ENCODE data around the gene CNOT9. TPM values are rescaled to one million over a fixed set of nuclear protein-coding genes. Genes with fewer than 3 reads are reported as not detected.

Gene CNOT9
- total RNA-seq, 1 donor from 2014 or later, result 36.2 TPM

- no peak for DNase-seq (ENCODE audit: low spot score)
These were observed 9.0 kb downstream of the CNOT9 start for GRCh38 chr2:218577482-218578220.

GRCh38 chr2:218578272-218578877 lies 9.7 kb downstream of the CNOT9 start:
- no peak for DNase-seq (ENCODE audit: low spot score)

- no peak for DNase-seq (ENCODE audit: low spot score)
These were observed 13.4 kb downstream of the CNOT9 start for GRCh38 chr2:218582076-218582475.

GRCh38 chr2:218583983-218584850 lies 15.6 kb downstream of the CNOT9 start:
- no peak for DNase-seq (ENCODE audit: low spot score)

GRCh38 chr2:218585541-218585940 lies 16.9 kb downstream of the CNOT9 start:
- no peak for DNase-seq (ENCODE audit: low spot score)

GRCh38 chr2:218605432-218605831 lies 36.8 kb downstream of the CNOT9 start:
- no peak for DNase-seq (ENCODE audit: low spot score)

GRCh38 chr2:218607436-218608115 lies 38.9 kb downstream of the CNOT9 start, which contains the start of gene PLCD4:
Gene PLCD4 (plus strand): TSS chr2:218607899. CDS start chr2:218615740, 7,841 bp downstream.
- no peak for DNase-seq (ENCODE audit: low spot score)

GRCh38 chr2:218615868-218616315 lies 47.3 kb downstream of the CNOT9 start:
- no peak for DNase-seq (ENCODE audit: low spot score)

- DNase-seq (ENCODE audit: low spot score), result no peak
These were observed 49.6 kb downstream of the CNOT9 start for GRCh38 chr2:218618102-218618860.

GRCh38 chr2:218621007-218621406 lies 52.4 kb downstream of the CNOT9 start:
- DNase-seq (ENCODE audit: low spot score), result no peak

- DNase-seq (ENCODE audit: low spot score), result no peak
These were observed 54.1 kb downstream of the CNOT9 start for GRCh38 chr2:218622606-218623365.

- DNase-seq (ENCODE audit: low spot score), result no peak
These were observed 54.7 kb downstream of the CNOT9 start for GRCh38 chr2:218623366-218623705.

GRCh38 chr2:218626369-218626768 lies 57.7 kb downstream of the CNOT9 start:
- DNase-seq (ENCODE audit: low spot score), result no peak

GRCh38 chr2:218627939-218628338 lies 59.3 kb downstream of the CNOT9 start:
- no peak for DNase-seq (ENCODE audit: low spot score)

- no peak for DNase-seq (ENCODE audit: low spot score)
These were observed 63.2 kb downstream of the CNOT9 start for GRCh38 chr2:218631837-218632236.

- DNase-seq (ENCODE audit: low spot score), result no peak
These were observed 67.1 kb downstream of the CNOT9 start for GRCh38 chr2:218635719-218636118.

GRCh38 chr2:218638372-218638771 lies 69.7 kb downstream of the CNOT9 start:
- no peak for DNase-seq (ENCODE audit: low spot score)

- no peak for DNase-seq (ENCODE audit: low spot score)
These were observed 73.5 kb downstream of the CNOT9 start for GRCh38 chr2:218642121-218642656.

GRCh38 chr2:218642786-218643185 lies 74.1 kb downstream of the CNOT9 start:
- no peak for DNase-seq (ENCODE audit: low spot score)
